Measurements from ENCODE around the gene REV1. TPM values are rescaled to one million over a fixed set of nuclear protein-coding genes. Genes with fewer than 3 reads are reported as not detected.

REV1 gene
- polyA plus RNA-seq, 1 donor: 44.0 TPM

- Histone ChIP-seq H3K4me3 (ENCODE audit: low read length) (no peak overlapping the region), H3K36me3 (ENCODE audit: control insufficient read depth, insufficient read depth, low read length) (peaks cover 32% of the 10 kb centered on the region), H3K4me1 (ENCODE audit: control insufficient read depth, insufficient read depth, low read length) (no peaks in the 10 kb centered on the region), H3K27me3 (ENCODE audit: control insufficient read depth, insufficient read depth, low read length) (no peaks in the 10 kb centered on the region), H3K9me3 (ENCODE audit: control insufficient read depth, low read depth, low read length) (no peaks in the 10 kb centered on the region), H3K27ac (ENCODE audit: low read length) (no peak overlapping the region)
- DNase-seq: no peak
- no CpG with 5 or more reads among the region's 4 CpGs for WGBS (ENCODE audit: insufficient coverage, low lambda C conversion rate)
Observed at GRCh38 chr2:99430614-99431291, 59.1 kb downstream of the REV1 start.

DNA sequence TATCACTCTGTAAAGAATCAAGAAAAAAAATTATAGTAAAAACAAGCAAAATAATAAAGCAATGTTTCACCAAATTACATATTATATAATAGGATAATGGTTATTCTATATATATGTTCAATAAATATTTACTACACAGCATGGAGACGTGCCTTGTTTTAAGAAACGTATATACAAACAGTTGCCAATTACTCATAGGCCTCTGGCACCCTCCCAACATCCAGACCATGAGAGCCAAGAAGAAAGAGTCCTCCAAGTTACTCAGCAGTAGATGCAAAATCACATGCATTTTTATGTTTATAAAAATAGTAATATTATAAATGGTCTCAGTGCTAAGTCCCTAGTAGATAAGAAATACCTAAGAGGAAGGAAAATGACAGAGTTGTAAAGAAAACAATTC, 64.8 kb downstream of the REV1 start:
- H3K4me1 ChIP-seq (ENCODE audit: control insufficient read depth, insufficient read depth, low read length): no peaks in the 10 kb centered on the region
- H3K9me3 ChIP-seq (ENCODE audit: control insufficient read depth, low read depth, low read length): no peaks in the 10 kb centered on the region
- H3K36me3 ChIP-seq (ENCODE audit: control insufficient read depth, insufficient read depth, low read length): peaks cover 48% of the 10 kb centered on the region
- H3K27ac ChIP-seq (ENCODE audit: low read length): no peak overlapping the region
- no CpG with 5 or more reads among the region's 2 CpGs for WGBS (ENCODE audit: insufficient coverage, low lambda C conversion rate)
- no peak for DNase-seq
- no peaks in the 10 kb centered on the region for H3K27me3 ChIP-seq (ENCODE audit: control insufficient read depth, insufficient read depth, low read length)
- no peak overlapping the region for H3K4me3 ChIP-seq (ENCODE audit: low read length)

DNA sequence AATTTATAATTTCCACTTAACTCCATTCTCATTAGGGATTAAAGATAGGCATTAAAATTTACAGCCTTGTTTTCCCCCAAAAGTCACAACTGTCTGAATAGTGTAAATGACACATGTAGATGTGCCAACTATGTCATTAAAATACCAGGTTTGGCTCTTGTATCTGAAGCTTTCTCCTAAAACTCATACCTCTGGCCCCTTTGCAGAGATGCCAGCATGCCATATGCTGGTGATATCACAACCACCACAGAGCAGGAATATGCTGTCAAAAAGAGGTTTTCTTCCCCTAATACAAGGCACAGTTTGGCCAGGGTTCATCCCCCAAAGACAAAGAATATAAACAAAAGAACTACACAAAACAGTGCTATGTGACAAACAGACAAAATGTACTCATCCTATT, 65.4 kb downstream of the REV1 start:
- DNase-seq: no peak
- no peaks in the 10 kb centered on the region for H3K9me3 ChIP-seq (ENCODE audit: control insufficient read depth, low read depth, low read length)
- H3K36me3 ChIP-seq (ENCODE audit: control insufficient read depth, insufficient read depth, low read length): peaks cover 54% of the 10 kb centered on the region
- no peaks in the 10 kb centered on the region for H3K27me3 ChIP-seq (ENCODE audit: control insufficient read depth, insufficient read depth, low read length)
- no peak overlapping the region for H3K27ac ChIP-seq (ENCODE audit: low read length)
- no peaks in the 10 kb centered on the region for H3K4me1 ChIP-seq (ENCODE audit: control insufficient read depth, insufficient read depth, low read length)
- H3K4me3 ChIP-seq (ENCODE audit: low read length): no peak overlapping the region

DNA sequence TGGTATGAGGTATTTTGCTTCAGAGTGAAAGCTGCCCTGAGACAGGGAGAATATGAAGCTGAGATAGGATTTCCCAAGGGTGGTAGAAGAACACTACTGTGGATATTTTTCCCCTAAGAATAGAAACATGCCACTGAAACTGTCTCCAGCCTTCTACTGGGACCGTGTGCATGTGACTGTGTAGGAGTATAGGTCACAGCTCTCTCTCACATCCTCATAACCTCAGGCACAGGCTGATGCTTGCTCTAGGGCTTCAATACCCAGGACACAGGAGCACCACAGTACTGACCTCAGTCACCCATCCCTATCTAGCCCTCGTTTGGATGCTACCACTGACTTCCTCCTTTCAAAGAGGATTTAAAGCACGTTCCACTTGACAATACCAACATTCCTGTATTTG, 67.2 kb downstream of the REV1 start:
- peaks cover 54% of the 10 kb centered on the region for H3K36me3 ChIP-seq (ENCODE audit: control insufficient read depth, insufficient read depth, low read length)
- no peak overlapping the region for H3K4me3 ChIP-seq (ENCODE audit: low read length)
- 100% methylated on average over 1 of the region's 3 CpGs for WGBS (ENCODE audit: insufficient coverage, low lambda C conversion rate)
- no peaks in the 10 kb centered on the region for H3K4me1 ChIP-seq (ENCODE audit: control insufficient read depth, insufficient read depth, low read length)
- no peaks in the 10 kb centered on the region for H3K9me3 ChIP-seq (ENCODE audit: control insufficient read depth, low read depth, low read length)
- H3K27ac ChIP-seq (ENCODE audit: low read length): no peak overlapping the region
- H3K27me3 ChIP-seq (ENCODE audit: control insufficient read depth, insufficient read depth, low read length): no peaks in the 10 kb centered on the region
- no peak for DNase-seq

DNA sequence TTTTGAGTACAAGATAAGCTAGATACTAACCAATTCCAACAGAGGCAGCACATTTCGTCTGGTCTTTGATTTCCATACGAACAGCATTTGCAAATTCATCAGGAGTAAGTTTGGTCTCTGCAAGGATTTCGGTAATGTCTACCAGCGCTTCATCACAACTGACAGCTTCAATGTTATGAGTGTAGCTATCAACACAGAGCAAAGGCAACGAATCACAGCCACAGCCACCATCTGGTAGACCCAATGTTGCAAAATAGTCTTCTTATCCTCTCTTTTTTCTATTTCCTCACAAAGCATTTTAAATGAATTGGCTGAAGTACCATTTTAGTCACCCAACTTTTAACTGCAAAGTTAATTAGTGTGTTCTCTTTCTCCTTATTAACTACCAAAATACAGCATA, 68.3 kb downstream of the REV1 start:
- H3K27me3 ChIP-seq (ENCODE audit: control insufficient read depth, insufficient read depth, low read length): no peaks in the 10 kb centered on the region
- H3K27ac ChIP-seq (ENCODE audit: low read length): no peak overlapping the region
- no peaks in the 10 kb centered on the region for H3K9me3 ChIP-seq (ENCODE audit: control insufficient read depth, low read depth, low read length)
- no peak for DNase-seq
- no peaks in the 10 kb centered on the region for H3K4me1 ChIP-seq (ENCODE audit: control insufficient read depth, insufficient read depth, low read length)
- no CpG with 5 or more reads among the region's 5 CpGs for WGBS (ENCODE audit: insufficient coverage, low lambda C conversion rate)
- no peak overlapping the region for H3K4me3 ChIP-seq (ENCODE audit: low read length)
- peaks cover 59% of the 10 kb centered on the region for H3K36me3 ChIP-seq (ENCODE audit: control insufficient read depth, insufficient read depth, low read length)

DNA sequence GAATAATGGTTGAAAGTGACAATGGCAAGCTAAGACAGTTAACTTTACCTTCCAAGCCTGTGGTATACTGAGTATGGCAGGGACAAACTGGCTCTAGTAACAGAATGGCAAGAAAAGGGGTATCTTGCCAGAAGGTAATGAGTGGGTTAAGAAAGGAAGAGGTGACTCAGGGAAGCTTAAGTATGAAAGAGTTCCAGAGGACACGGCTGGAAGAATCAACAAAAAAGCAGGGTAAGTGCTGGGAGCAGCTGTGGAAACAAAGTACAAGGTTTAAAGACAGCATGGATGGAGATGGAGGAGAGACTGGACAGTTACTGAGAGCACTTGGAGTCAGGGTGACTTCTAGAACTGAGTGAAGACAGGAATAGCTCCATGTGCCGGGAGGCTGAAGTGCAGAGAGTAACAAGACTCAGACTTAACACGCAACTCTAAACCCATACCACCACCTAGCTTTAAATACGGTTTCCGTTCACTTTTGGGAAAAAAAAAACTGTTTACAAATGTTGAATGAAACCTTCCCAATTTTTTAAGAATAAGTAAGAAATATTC, 69.0 kb downstream of the REV1 start:
- no peak overlapping the region for H3K4me3 ChIP-seq (ENCODE audit: low read length)
- H3K4me1 ChIP-seq (ENCODE audit: control insufficient read depth, insufficient read depth, low read length): no peaks in the 10 kb centered on the region
- H3K36me3 ChIP-seq (ENCODE audit: control insufficient read depth, insufficient read depth, low read length): peaks cover 65% of the 10 kb centered on the region
- WGBS (ENCODE audit: insufficient coverage, low lambda C conversion rate): 100% methylated on average over 2 of the region's 5 CpGs
- H3K27ac ChIP-seq (ENCODE audit: low read length): no peak overlapping the region
- H3K27me3 ChIP-seq (ENCODE audit: control insufficient read depth, insufficient read depth, low read length): no peaks in the 10 kb centered on the region
- no peak for DNase-seq
- H3K9me3 ChIP-seq (ENCODE audit: control insufficient read depth, low read depth, low read length): no peaks in the 10 kb centered on the region

DNA sequence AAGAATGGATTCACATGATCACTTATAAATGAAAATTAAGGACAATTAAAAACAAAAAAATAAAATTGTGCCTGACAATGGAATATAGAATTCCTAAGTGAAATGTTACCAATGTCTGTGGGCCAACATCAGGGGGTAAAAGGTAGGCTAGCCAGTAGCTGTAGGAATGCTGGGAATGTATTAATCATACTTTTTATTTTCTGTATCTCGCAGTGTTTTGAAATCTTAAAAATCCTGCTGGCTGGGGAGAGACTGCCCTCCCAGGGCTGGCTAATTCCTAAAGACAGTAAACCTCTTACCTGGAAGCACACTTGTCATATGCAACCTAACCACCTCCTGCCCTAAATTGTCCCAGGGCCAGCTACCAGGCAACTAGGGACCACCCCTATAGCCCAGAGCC, 69.8 kb downstream of the REV1 start:
- Histone ChIP-seq H3K36me3 (ENCODE audit: control insufficient read depth, insufficient read depth, low read length) (peaks cover 71% of the 10 kb centered on the region), H3K4me3 (ENCODE audit: low read length) (no peak overlapping the region), H3K9me3 (ENCODE audit: control insufficient read depth, low read depth, low read length) (no peaks in the 10 kb centered on the region), H3K27ac (ENCODE audit: low read length) (no peak overlapping the region), H3K4me1 (ENCODE audit: control insufficient read depth, insufficient read depth, low read length) (no peaks in the 10 kb centered on the region), H3K27me3 (ENCODE audit: control insufficient read depth, insufficient read depth, low read length) (no peaks in the 10 kb centered on the region)
- WGBS (ENCODE audit: insufficient coverage, low lambda C conversion rate): no CpG with 5 or more reads among the region's 1 CpG
- no peak for DNase-seq

GRCh38 chr2:99417396-99417795, 72.4 kb downstream of the REV1 start:
- no peak overlapping the region for H3K27ac ChIP-seq (ENCODE audit: low read length)
- H3K36me3 ChIP-seq (ENCODE audit: control insufficient read depth, insufficient read depth, low read length): peaks cover 74% of the 10 kb centered on the region
- no peaks in the 10 kb centered on the region for H3K27me3 ChIP-seq (ENCODE audit: control insufficient read depth, insufficient read depth, low read length)
- no peak overlapping the region for H3K4me3 ChIP-seq (ENCODE audit: low read length)
- no peaks in the 10 kb centered on the region for H3K4me1 ChIP-seq (ENCODE audit: control insufficient read depth, insufficient read depth, low read length)
- H3K9me3 ChIP-seq (ENCODE audit: control insufficient read depth, low read depth, low read length): no peaks in the 10 kb centered on the region
- no CpG with 5 or more reads among the region's 3 CpGs for WGBS (ENCODE audit: insufficient coverage, low lambda C conversion rate)
- DNase-seq: no peak

DNA sequence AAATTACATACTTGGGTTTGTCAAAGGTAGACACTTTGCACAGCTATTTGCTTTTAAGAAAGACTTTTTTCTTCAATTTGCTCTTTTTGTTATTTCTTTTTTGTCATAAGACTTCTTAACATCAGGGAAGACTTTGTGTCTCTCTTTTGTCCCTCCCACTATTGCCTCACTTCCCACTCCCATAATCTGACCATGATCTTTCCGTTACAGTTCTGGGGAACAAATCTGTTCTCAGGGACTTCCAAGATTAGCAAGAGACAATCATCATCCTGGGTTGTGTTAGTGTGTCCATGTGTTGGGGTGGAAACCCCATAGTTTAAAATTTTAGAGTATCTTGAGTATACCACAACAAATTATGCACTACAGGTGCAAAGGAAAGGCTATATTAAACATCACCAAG, 75.3 kb downstream of the REV1 start:
- Histone ChIP-seq H3K27ac (ENCODE audit: low read length) (no peak overlapping the region), H3K4me1 (ENCODE audit: control insufficient read depth, insufficient read depth, low read length) (no peaks in the 10 kb centered on the region), H3K27me3 (ENCODE audit: control insufficient read depth, insufficient read depth, low read length) (no peaks in the 10 kb centered on the region), H3K36me3 (ENCODE audit: control insufficient read depth, insufficient read depth, low read length) (peaks cover 71% of the 10 kb centered on the region), H3K9me3 (ENCODE audit: control insufficient read depth, low read depth, low read length) (no peaks in the 10 kb centered on the region), H3K4me3 (ENCODE audit: low read length) (no peak overlapping the region)
- no peak for DNase-seq
- no CpG with 5 or more reads among the region's 1 CpG for WGBS (ENCODE audit: insufficient coverage, low lambda C conversion rate)

DNA sequence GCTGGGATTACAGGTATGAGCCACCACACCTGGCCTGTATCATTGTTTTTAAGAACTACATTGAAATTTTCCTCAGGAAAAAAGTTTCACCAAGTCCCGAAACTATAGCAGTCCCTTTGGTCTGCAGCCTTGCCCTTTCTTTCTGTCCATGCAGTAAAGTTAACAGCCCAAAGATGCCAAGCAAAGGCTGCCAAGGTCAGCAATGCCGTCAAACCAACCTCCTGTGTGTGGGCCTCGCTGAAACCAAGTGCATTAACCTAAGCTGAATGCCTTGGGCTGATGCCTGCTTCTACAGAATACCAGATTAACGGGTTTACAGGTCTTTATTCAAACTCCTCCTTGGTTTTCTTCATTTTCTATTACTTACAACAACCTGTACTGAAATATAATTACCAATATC, 79.5 kb downstream of the REV1 start:
- Histone ChIP-seq H3K4me1 (ENCODE audit: control insufficient read depth, insufficient read depth, low read length) (no peaks in the 10 kb centered on the region), H3K36me3 (ENCODE audit: control insufficient read depth, insufficient read depth, low read length) (peaks cover 61% of the 10 kb centered on the region), H3K27ac (ENCODE audit: low read length) (no peak overlapping the region), H3K27me3 (ENCODE audit: control insufficient read depth, insufficient read depth, low read length) (no peaks in the 10 kb centered on the region), H3K9me3 (ENCODE audit: control insufficient read depth, low read depth, low read length) (no peaks in the 10 kb centered on the region), H3K4me3 (ENCODE audit: low read length) (no peak overlapping the region)
- DNase-seq: no peak
- no CpG with 5 or more reads among the region's 4 CpGs for WGBS (ENCODE audit: insufficient coverage, low lambda C conversion rate)

DNA sequence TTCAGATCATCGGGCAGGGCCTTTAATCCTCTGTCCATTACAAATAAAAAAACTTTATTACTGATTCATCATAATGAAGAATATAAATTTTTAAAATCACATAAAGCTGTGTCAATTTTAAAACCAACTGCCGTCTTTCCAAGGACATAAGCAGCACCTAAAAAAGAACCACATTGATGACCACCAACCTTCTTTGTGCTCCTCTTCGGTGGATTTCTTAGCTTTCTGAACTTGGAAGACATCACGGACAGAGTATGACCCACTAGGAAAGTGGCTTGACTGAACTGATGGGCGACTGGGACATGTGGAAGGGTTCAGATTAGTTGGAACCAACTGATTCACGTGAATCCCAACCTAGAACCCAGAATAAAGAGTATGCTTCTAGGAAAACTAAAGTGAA, 83.7 kb downstream of the REV1 start:
- no peak for DNase-seq
- peaks cover 14% of the 10 kb centered on the region for H3K4me1 ChIP-seq (ENCODE audit: control insufficient read depth, insufficient read depth, low read length)
- peaks cover 65% of the 10 kb centered on the region for H3K36me3 ChIP-seq (ENCODE audit: control insufficient read depth, insufficient read depth, low read length)
- H3K4me3 ChIP-seq (ENCODE audit: low read length): no peak overlapping the region
- no peaks in the 10 kb centered on the region for H3K27me3 ChIP-seq (ENCODE audit: control insufficient read depth, insufficient read depth, low read length)
- H3K27ac ChIP-seq (ENCODE audit: low read length): no peak overlapping the region
- no peaks in the 10 kb centered on the region for H3K9me3 ChIP-seq (ENCODE audit: control insufficient read depth, low read depth, low read length)
- 100% methylated on average over 1 of the region's 6 CpGs for WGBS (ENCODE audit: insufficient coverage, low lambda C conversion rate)
